CD4-positive, alpha-beta T cell treated with Interferon gamma for 1 hour (primary cell): Measurements from ENCODE around the gene IL1R1.

Experiments used
- DNase-seq: peaks from one replicate; pipeline ENCODE4 v3.0.0-alpha.2; 2020

IL1R1 gene

GRCh38 chr2:102177814-102178478 lies 35.4 kb downstream of the IL1R1 start:
- DNase-seq = no peak

GRCh38 chr2:102179061-102179460 lies 36.5 kb downstream of the IL1R1 start:
- DNase-seq = no peak

GRCh38 chr2:102179788-102180686 lies 37.5 kb downstream of the IL1R1 start:
- DNase-seq = no peak

- no peak for DNase-seq
Measured at GRCh38 chr2:102180687-102180999, 38.1 kb downstream of the IL1R1 start.

GRCh38 chr2:102181376-102181775 lies 38.8 kb downstream of the IL1R1 start:
- no peak for DNase-seq

GRCh38 chr2:102181919-102182635 lies 39.5 kb downstream of the IL1R1 start:
- no peak for DNase-seq

- no peak for DNase-seq
Measured at GRCh38 chr2:102184018-102184417, 41.5 kb downstream of the IL1R1 start.

GRCh38 chr2:102184568-102184967 lies 42.0 kb downstream of the IL1R1 start:
- DNase-seq = no peak

GRCh38 chr2:102185347-102185746 lies 42.8 kb downstream of the IL1R1 start:
- no peak for DNase-seq

- DNase-seq = no peak
Measured at GRCh38 chr2:102186791-102187495, 44.4 kb downstream of the IL1R1 start, which contains the start of gene IL1RL2. TSS of gene IL1RL2 (plus strand) at chr2:102187023. CDS start at chr2:102187868, 845 bp downstream.

- DNase-seq = peak; percentile 22
Measured at GRCh38 chr2:102187496-102188150, 45.1 kb downstream of the IL1R1 start.

GRCh38 chr2:102190430-102191107 lies 48.0 kb downstream of the IL1R1 start:
- DNase-seq = no peak

GRCh38 chr2:102191501-102191900 lies 49.0 kb downstream of the IL1R1 start:
- no peak for DNase-seq

- no peak for DNase-seq
Measured at GRCh38 chr2:102193074-102193473, 50.5 kb downstream of the IL1R1 start.

GRCh38 chr2:102194609-102195268 lies 52.2 kb downstream of the IL1R1 start:
- no peak for DNase-seq

GRCh38 chr2:102197389-102198137 lies 55.0 kb downstream of the IL1R1 start:
- no peak for DNase-seq

- no peak for DNase-seq
Measured at GRCh38 chr2:102200539-102200938, 58.0 kb downstream of the IL1R1 start.

GRCh38 chr2:102204638-102205037 lies 62.1 kb downstream of the IL1R1 start:
- DNase-seq = no peak

GRCh38 chr2:102206666-102207341 lies 64.3 kb downstream of the IL1R1 start:
- no peak for DNase-seq

GRCh38 chr2:102208774-102209173 lies 66.2 kb downstream of the IL1R1 start:
- no peak for DNase-seq
